GM11168 (cell line): Measurements from ENCODE around the gene LRP1B.

Source experiments
- in situ Hi-C: fragments of 300-500 bp; cut with MboI; formaldehyde crosslinking; loops from one replicate; pipeline ENCODE4 v1.12.0; 2022; ENCODE audit warnings: low sequenced_read_pairs; ENCODE audit not compliant: unreplicated experiment

The LRP1B gene

DNA sequence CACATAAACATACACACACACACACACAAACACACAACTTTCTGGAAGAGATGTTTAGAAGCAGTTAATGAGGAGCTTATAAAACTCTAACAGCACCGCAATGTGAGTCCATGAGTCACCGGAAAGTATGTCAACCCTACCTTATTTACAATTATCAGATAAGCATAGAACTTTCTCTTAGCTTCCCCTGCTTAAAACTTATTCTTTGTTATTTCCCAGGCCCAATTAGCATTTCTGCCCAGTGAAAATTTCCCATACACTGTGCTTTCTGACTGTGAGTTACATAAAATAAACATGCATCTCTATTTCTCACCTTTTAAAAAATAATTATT, 737.6 kb downstream of the LRP1B start:
- in situ Hi-C loops, result no loop called here

DNA sequence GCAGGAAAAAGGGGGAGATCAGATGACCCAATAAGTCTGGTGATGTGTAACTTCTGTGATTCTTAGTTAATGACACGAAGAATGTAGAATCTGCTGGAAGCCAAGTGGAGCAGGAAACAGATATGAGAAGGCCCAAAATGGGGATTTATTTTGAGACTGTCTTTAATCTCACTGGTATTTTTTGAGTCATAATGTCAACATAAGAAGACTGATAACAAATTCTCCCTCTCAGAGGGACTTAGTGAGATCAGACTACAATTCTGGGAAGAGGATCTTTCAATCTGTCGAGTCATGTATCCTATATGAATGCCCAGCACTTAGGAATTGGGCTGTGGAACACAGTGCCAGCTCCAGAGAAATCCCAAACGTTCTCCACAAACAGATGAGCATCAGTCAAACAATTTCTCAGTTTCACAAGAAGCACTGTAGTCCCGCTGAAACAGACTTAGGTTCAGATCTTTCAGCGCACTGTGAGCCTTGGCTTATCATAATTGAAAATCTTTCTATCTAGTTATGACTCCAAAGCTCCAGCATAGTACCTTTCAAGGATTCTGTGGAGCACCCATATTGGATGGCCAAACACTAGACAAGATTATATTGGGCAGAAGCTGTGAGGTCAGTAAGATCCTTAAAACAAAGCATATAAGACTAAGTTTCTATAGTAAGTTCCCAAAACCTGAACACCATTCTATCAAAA, 738.2 kb downstream of the LRP1B start:
- in situ Hi-C loops, result no loop called here

DNA sequence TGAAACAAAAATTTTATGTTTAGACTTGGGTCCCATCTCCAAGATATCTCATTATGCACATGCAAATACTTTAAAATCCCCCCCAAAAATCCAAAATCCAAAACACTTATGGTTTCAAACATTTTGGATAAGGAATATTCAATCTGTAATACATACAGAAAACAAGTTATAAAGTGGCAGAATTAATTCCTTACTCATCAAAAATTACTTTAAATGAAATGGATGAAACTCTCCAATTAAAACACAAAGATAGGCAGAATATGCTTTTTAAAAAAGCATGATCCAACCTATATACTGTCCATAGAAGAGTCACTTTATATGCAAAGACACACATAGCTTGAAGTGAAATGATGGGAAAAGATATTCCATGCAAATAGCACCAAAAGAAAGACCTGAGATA, 744.6 kb downstream of the LRP1B start:
- in situ Hi-C loops, result no loop called here

- in situ Hi-C loops, result no loop called here
Measured at GRCh38 chr2:141384676-141385075, 746.1 kb downstream of the LRP1B start.

DNA sequence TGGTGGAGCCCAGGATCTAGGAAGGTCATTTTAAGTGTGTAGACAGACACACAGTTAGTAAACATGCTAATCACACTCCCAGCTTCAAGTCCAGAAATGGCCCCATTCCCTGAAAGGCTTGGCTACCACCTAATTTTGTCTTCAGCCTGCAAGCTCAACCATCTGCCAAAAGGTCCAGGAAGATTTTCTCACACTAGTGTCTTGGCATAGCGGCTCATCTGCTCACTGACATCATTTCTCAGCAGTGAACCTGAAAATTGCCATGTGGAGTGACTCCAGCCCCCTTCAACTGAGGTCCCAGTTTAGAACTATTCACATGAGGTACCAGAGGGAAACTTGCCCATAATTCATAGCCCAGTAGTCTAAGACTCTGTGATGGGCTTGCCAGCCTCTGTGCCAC, 748.9 kb downstream of the LRP1B start:
- in situ Hi-C loops, result no loop called here

DNA sequence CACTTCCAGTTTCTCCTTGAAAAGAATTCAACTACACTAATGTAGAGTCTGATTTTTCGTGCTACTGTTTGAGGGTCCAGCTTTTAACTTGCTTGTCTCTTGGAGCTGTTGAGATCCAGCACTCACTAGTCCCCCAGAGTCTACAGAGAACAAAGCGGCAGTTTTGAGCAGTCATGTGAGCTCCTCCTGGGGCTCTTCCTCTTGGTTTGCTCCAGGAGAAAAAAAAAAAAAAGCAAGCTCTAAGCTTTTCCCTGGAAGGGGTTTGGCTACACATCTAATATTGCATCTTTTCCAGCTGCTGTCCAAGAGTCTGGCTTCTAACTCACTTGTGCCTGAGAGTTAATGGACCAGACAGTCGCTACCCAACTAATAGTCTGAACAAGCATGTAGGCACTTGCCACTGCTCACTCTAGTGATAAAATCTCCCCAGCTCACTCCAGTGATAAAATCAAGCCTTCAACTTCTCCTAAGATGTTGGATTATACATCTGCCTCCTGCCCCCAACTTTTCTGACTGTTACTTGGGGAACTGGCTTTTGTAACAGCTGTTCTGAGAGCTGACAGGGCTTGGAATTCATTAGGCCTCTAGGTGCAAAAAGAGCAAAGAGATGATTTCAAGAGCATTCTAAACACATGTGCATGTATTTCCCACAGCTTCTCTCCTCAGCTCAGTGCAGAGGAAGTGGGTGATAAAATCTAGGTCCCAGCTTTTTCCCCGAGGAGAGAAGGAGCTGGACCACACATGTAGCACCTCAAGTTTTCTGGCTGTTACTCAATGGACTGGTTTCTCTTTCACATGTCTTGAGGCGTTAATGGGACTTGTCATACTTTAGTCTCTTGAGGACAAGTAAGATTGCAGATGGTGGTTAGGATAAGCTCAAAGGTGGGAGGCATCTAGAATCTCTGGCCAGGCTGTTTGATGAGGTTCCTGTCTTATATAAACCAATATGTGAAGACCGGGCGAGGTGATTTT, 750.5 kb downstream of the LRP1B start:
- in situ Hi-C loops, result no loop called here

- in situ Hi-C loops, result no loop called here
Measured at GRCh38 chr2:141364821-141365220, 766.0 kb downstream of the LRP1B start.

DNA sequence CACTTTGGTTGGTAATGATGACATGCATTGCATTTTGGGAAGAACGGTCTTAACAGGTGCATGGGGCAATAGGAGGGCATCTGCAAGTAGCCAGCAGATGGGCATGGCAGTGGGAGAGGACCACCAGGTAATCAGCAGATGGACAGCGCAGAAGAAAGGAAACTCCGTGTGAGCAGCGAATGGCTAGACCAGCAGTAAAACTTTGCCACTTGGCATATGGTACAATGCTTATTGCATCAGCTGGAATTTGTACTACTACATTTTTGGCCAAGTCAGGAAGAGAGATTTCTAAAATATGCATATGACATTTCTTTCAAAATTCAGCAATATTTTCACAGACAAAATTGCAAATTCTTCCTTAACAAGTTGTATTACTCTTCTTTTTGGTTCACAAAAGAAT, 768.5 kb downstream of the LRP1B start:
- in situ Hi-C loops, result no loop called here

- in situ Hi-C loops, result no loop called here
Measured at GRCh38 chr2:141348481-141348880, 782.3 kb downstream of the LRP1B start.

DNA sequence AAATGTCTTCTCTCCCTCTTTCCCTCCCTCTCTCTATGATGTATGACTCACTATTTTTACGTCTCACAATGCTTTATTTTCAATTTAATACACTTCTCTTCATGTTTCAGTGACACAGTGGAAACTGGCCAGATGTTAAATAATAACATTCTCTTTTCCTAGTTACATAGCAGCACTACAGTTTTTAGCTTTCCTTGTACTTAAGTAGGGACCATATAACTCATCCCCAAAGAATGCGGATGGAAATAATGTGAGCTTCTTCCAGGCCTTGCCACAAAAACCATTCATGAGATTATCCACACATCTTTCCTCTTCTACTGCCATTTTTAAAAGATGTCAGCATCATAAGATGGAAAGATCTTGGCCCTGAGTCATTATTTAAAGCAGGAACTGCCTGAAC, 789.4 kb downstream of the LRP1B start:
- in situ Hi-C loops, result no loop called here

- in situ Hi-C loops, result no loop called here
Measured at GRCh38 chr2:141331127-141331526, 799.7 kb downstream of the LRP1B start.

DNA sequence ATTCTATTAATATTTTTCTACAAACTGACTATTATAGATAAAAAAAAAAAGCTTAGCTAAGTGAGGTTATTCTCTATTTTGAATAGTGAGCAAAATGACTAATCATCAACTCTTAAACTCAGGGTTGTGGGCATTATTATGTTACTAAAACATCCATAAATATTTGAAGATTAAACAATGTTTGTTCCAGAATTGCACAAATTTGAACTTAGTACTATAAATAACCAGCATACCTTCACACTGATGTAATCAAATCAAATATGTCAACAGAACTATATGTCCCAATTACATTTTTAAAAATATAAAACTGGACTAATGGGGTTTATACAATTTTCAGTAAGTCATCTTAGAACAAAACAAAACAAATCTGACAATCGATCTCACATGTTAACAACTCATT, 800.9 kb downstream of the LRP1B start:
- in situ Hi-C loops, result no loop called here

DNA sequence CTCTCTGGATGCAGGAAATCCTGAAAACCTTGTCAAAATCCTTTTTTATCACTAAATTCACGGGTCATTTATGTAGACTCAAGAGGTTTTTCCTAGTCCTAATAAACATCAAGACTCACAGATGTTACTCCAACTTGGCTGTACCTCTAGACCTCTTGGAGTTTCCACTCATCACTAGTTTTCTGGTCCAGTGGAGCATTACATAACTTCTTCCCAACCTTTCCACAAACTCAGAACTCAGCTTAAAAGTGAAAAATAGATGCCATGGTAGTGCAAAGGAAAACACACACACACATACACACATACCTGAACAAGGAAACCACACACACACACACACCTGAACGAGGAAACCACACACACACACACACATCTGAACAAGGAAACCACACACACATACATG, 807.2 kb downstream of the LRP1B start:
- in situ Hi-C loops, result no loop called here

DNA sequence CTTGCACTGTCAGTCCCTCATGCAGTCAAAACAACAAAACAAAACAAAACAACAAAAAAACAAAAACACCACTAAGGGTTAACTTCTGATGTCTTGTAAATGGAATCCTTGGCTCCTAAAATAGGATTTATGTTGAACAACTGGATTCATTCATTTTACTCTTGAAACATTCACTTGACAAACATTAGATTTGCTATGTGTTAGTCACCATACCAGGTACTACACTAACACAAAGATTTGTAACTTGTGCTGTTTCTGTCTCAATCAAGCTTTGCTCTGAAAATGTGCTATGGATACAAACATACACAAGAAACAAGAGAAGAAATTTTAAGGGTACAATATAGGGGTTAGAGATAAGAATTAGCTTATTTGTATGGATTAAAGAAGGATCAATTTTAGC, 812.8 kb downstream of the LRP1B start:
- in situ Hi-C loops, result no loop called here

DNA sequence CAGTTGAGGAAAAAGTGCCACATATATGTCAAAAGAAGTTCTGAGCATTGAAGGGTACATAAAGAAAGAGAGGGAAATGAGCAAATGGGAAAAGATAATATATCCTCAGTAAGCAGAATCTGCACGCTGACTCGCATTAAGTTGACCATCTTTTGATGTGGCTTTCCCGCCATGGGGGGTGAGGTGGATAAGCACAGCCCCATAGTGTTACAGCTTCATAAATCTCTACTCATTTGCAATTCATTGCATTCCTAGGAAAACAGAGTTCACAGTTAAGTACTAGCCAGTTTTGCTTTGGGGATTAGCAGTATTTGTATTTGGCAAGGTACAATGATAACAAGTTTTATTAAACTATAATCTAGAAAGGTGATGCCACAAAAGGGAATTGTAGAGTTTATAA, 814.2 kb downstream of the LRP1B start:
- in situ Hi-C loops, result no loop called here

- in situ Hi-C loops, result no loop called here
Measured at GRCh38 chr2:141316103-141316502, 814.7 kb downstream of the LRP1B start.

DNA sequence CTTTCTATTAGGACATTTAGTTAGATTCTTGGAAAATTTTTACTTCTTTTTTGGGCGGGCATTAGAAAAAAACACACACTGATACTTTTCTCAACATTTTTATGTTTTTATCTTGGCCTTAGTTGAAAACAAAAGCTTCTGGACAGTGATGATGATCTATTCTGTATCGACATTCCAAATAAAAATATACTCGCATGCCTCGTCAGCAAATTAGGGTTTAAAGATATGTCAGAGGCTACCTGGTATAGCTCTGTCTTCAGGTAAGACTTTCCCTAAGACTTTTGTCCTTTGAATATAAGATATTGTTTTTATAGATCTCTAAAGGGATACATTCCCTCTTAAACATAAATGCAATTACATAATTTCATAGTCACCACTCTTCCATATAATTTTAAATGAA, 816.8 kb downstream of the LRP1B start:
- in situ Hi-C loops, result no loop called here

DNA sequence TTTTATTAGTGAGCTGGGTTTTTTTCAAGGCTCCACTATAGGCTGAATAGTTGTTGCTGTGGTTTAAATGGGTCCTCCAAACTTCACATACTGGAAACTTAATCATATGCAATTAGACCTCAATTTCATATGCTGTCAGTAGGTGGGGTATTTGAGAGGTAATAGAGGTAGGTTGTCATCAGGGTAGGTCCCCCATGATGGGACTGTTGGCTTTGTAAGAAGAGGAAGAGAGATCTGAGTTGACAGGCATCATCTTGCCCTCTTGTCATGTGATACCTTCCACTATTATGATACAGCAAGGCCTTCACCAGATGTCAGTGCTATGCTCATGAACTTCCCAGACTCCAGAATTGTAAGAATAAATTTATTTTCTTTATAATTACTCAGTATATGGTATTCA, 819.4 kb downstream of the LRP1B start:
- in situ Hi-C loops, result no loop called here

DNA sequence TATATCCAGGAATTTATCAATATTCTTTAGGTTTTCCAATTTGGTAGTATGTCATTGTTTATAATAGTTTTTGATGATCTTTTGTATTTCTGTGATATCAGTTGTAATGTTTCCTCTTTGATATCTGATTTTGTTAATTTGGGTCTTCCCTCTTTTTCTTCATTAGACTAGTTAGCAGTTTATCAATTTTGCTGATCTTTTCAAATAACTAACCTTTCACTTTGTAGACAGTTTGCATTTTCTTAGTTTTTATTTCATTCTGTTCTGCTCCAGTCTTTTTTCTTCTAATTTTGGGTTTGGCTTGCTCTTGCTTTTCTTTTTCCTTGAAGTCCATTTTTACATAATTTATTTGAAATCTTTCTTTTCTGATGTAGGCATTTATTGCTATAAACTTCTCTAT, 824.4 kb downstream of the LRP1B start:
- in situ Hi-C loops, result no loop called here

GRCh38 chr2:141301551-141301950, 829.3 kb downstream of the LRP1B start:
- in situ Hi-C loops, result no loop called here

DNA sequence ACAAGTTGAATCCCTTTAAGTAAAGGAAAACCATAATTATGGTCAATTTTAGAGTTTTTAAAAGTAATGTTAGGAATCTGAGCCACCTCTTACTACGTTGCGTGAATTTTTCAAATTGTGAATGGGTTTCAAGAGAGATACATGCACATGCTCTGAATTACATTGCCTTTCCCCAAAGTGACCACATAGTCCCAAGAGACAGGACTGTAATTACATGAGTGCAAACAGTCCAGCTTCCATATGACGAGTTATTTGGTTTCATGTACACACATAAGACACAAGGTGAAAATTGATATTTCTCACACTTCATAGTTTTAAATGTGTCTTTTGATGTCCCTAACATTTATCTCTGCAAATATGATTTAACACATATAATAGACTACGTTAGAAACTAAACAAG, 850.8 kb downstream of the LRP1B start:
- in situ Hi-C loops, result no loop called here

DNA sequence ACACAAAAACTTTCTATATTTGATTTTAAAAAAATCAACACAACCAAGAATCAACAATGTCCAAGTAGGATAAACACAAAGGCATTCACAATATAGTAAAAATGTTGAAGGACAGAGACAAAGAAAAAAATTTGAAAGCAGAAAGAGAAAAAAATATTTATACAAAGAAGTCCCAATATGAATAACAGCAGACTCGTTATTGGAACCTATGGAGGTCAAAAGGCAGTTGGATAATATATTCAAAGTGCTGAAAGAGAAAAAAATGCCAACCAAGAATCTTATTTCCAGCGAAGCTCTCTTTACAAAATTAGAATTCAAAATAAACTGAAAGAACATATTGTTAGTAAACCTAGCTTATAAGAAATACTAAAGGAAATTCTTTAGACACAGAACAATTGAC, 859.5 kb downstream of the LRP1B start:
- in situ Hi-C loops, result no loop called here
